Lung (tissue), 12 donors: ENCODE data around the gene THSD8. TPM values are rescaled to one million over a fixed set of nuclear protein-coding genes. Genes with fewer than 3 reads are reported as not detected.

Source experiments
- ATAC-seq: fragments of 200-7000 bp; cut with Tn5 transposase; one replicate; pipeline ENCODE4 v1.9.1; 2020; ENCODE audit warnings: moderate number of reproducible peaks; ENCODE audit not compliant: insufficient read depth, low FRiP score
- DNase-seq, 3 donors: peaks; one replicate each; pipeline ENCODE4 v3.0.0-alpha.2; 2013 to 2017
- H3K27ac ChIP-seq, 2 donors: one replicate each; pipeline ENCODE4 v1.5.1; 2013; ENCODE audit warnings: mild to moderate bottlenecking in 2 of 2, moderate library complexity in 2 of 2, control low read depth in 1 of 2, inconsistent platforms in 1 of 2, low read depth in 1 of 2, low read length in 1 of 2
- H3K27me3 ChIP-seq, 3 donors: one replicate each; pipeline ENCODE4 v1.5.1; 2013; ENCODE audit warnings: low read length in 2 of 3; ENCODE audit not compliant: control insufficient read depth in 3 of 3, insufficient read depth in 3 of 3
- H3K36me3 ChIP-seq, 4 donors: one replicate each; pipeline ENCODE4 v1.5.1; 2013; ENCODE audit warnings: low read length in 4 of 4, mild to moderate bottlenecking in 1 of 4, moderate library complexity in 1 of 4; ENCODE audit not compliant: control insufficient read depth in 4 of 4, insufficient read depth in 4 of 4
- H3K4me1 ChIP-seq, 5 donors: one replicate each; pipeline ENCODE4 v1.5.1; 2013; ENCODE audit warnings: low read length in 5 of 5, mild to moderate bottlenecking in 2 of 5, moderate library complexity in 1 of 5; ENCODE audit not compliant: control insufficient read depth in 5 of 5, insufficient read depth in 5 of 5
- H3K4me3 ChIP-seq: one replicate; pipeline ENCODE4 v1.5.1; 2013; ENCODE audit warnings: mild to moderate bottlenecking, control low read depth, moderate library complexity
- H3K9ac ChIP-seq, 2 donors: one replicate each; pipeline ENCODE4 v1.5.1; 2013; ENCODE audit warnings: low read length in 2 of 2, control low read depth in 1 of 2; ENCODE audit not compliant: insufficient read depth in 1 of 2
- H3K9me3 ChIP-seq, 4 donors: one replicate each; pipeline ENCODE4 v1.5.1; 2013; ENCODE audit warnings: low read length in 3 of 4, mild to moderate bottlenecking in 1 of 4, moderate library complexity in 1 of 4; ENCODE audit not compliant: control insufficient read depth in 4 of 4, insufficient read depth in 3 of 4
- WGBS, 2 donors: extraction: QIAGEN DNeasy Blood & Tissue Kit; methylation state at CpG; one replicate each; pipeline ENCODE4 v1.1.7; 2013; 5-methylcytosine and 5-hydroxymethylcytosine counted together
- polyA plus RNA-seq, 2 donors: library from polyadenylated mRNA; stranded (reverse); fragments of 200-250 nt; gene quantifications; one replicate each; pipeline ENCODE4 v1.2.1, GENCODE V29; 2013
- total RNA-seq, 2 donors: library from RNA; depleted of rRNA in 1 of 2; stranded (reverse); fragments of >200 nt in 1 of 2; gene quantifications; one replicate each; pipeline ENCODE4 v1.2.1, GENCODE V29; 2014 to 2021
- TF ChIP-seq, protein P1 (sequence below): IDR thresholded peaks from 2 replicates; pipeline ENCODE4 v1.5.1; 2012; ENCODE audit warnings: mild to moderate bottlenecking; ENCODE audit errors: control extremely low read depth, extremely low read depth
- donor health status: control.
- donor health status: control.
- donor health status: Bipolar disorder and iron deficiency.
- donor health status: healthy.
- donor health status: DM: yes; HTN: yes; CAD: no.

THSD8 gene
- total and polyA plus RNA-seq, 4 donors = 0.10 to 6.2 (median 2.0) TPM

DNA sequence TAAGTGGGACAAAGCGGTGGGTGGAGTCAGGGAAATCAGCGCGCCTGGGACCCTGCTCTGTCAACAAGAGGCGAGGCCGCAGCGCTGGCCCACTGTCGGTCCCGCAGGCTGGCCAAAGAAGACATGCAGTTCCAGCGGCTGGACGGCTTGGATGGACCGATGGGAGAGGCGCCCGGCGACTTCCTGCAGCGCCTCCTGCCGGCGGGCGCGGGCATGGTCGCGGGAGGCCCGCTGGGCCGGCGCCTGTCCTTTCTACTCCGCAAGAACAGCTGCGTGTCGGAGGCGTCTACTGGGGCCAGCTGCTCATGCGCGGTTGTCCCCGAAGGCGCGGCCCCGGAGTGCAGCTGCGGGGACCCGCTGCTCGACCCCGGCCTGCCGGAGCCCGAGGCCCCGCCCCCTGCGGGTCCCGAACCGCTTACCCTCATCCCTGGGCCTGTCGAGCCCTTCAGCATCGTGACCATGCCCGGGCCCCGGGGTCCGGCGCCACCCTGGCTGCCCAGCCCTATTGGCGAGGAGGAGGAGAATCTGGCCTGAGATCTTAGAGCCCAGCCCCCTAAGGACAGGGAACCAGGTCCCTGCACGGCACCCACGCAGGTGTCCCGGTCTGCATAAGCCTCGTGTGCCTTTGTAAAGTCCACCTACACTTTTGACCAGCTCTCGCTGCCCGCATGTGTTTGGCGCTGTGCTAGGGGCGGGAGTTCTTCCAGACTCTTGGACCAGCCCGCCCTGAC lies 44.2 kb upstream of the THSD8 start:
- no peaks in the 10 kb centered on the region for H3K9me3 ChIP-seq
- H3K4me1 ChIP-seq = peaks cover 0 to 7% (median 0%) of the 10 kb centered on the region in 5 donors
- ATAC-seq (peak; percentile 82), DNase-seq (peak; percentile 70 to 83 (median 79))
- H3K36me3 ChIP-seq = peaks cover 0 to 4% (median 0%) of the 10 kb centered on the region in 4 donors
- H3K4me3 ChIP-seq = peak overlapping the region; percentile 13
- H3K27ac ChIP-seq = no peak overlapping the region
- H3K27me3 ChIP-seq = no peaks in the 10 kb centered on the region
- no peak overlapping the region for H3K9ac ChIP-seq
- TF ChIP-seq, protein P1, sequence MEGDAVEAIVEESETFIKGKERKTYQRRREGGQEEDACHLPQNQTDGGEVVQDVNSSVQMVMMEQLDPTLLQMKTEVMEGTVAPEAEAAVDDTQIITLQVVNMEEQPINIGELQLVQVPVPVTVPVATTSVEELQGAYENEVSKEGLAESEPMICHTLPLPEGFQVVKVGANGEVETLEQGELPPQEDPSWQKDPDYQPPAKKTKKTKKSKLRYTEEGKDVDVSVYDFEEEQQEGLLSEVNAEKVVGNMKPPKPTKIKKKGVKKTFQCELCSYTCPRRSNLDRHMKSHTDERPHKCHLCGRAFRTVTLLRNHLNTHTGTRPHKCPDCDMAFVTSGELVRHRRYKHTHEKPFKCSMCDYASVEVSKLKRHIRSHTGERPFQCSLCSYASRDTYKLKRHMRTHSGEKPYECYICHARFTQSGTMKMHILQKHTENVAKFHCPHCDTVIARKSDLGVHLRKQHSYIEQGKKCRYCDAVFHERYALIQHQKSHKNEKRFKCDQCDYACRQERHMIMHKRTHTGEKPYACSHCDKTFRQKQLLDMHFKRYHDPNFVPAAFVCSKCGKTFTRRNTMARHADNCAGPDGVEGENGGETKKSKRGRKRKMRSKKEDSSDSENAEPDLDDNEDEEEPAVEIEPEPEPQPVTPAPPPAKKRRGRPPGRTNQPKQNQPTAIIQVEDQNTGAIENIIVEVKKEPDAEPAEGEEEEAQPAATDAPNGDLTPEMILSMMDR = peak; percentile 71
- 8 to 9% methylated on average over 59 to 60 of the region's 60 CpGs for WGBS, 2 donors

DNA sequence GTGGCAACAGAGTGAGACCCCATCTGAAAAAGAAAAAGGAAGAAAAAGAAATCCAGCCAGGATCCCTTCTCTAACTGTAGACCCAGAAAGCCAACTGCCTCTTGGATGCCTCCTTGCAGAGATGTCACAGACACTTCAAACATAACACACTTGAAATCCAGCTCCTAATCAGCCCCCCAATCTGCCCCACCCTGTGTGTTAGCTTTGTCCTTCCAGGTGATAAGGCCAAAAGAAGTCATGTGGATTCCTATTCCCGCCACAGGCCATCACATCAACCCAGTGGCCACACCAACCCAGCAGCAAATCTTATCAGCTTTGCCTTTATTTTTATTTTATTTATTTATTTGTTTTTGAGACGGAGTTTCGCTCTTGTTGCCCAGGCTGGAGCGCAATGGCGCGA lies 42.2 kb upstream of the THSD8 start:
- ATAC-seq = no peak
- no peaks in the 10 kb centered on the region for H3K9me3 ChIP-seq
- no peak overlapping the region for H3K9ac ChIP-seq
- H3K4me3 ChIP-seq = no peak overlapping the region
- peaks cover 0 to 16% (median 8%) of the 10 kb centered on the region in 4 donors for H3K36me3 ChIP-seq
- H3K4me1 ChIP-seq = peaks cover 0 to 7% (median 0%) of the 10 kb centered on the region in 5 donors
- 94 to 95% methylated on average over 6 of the region's 6 CpGs for WGBS, 2 donors
- no peak for DNase-seq
- TF ChIP-seq, protein P1 = no peak
- no peak overlapping the region for H3K27ac ChIP-seq
- no peaks in the 10 kb centered on the region for H3K27me3 ChIP-seq

DNA sequence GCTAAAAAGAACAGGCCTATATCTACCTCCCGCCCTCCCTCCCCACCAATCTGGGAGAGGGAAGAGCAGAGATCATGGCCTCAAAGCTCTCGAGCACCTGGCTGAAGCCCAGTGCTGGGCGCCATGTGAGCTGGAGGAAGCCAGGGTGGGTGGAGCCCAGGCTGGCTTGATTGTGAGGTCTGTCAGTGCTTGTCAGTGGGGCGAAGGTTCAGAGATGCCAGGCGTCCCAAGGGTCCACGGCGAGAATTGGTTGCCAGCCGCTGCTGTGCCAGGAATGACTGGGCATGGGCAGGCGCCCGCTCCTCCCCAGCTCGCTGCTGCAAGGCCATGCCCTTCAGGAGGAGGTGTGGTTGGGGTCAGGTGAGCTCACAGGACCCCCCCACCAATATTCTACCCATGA lies 38.8 kb upstream of the THSD8 start:
- H3K36me3 ChIP-seq = peaks cover 0 to 43% (median 8%) of the 10 kb centered on the region in 4 donors
- DNase-seq = no peak
- no peak for ATAC-seq
- H3K9me3 ChIP-seq = no peaks in the 10 kb centered on the region
- peak overlapping the region in 1 of 2 donors; percentile 26 for H3K27ac ChIP-seq
- H3K4me1 ChIP-seq = no peaks in the 10 kb centered on the region
- TF ChIP-seq, protein P1 = no peak
- no peak overlapping the region for H3K4me3 ChIP-seq
- WGBS, 2 donors = 94 to 96% methylated on average over 11 of the region's 11 CpGs
- no peaks in the 10 kb centered on the region for H3K27me3 ChIP-seq
- no peak overlapping the region for H3K9ac ChIP-seq
